ENCODE measurements around the gene XRN2. TPM values are rescaled to one million over a fixed set of nuclear protein-coding genes. Genes with fewer than 3 reads are reported as not detected.

XRN2 gene
- total and polyA plus RNA-seq, 2 of the 13 experiments (the other 11 are each of a cell fraction or from before 2014, with no cell fraction given), result 90.3 to 171 TPM

DNA sequence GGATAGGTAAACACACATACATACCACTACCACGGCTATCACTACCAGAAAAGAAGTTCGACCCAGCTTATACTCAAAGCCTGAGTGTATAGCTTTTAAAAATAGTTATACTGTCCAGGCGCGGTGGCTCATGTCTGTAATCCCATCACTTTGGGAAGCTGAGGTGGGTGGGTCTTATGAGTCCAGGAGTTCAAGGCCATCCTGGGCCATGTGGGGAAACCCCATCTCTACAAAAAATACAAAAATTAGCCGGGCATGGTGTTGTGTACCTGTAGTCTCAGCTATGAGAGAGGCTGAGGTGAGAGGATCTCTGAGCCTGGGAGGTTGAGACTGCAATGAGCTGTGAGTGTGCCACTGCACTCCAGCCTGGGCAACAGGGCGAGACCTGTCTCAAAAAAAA lies 61.3 kb downstream of the XRN2 start (continued):
- TF ChIP-seq, protein P1, sequence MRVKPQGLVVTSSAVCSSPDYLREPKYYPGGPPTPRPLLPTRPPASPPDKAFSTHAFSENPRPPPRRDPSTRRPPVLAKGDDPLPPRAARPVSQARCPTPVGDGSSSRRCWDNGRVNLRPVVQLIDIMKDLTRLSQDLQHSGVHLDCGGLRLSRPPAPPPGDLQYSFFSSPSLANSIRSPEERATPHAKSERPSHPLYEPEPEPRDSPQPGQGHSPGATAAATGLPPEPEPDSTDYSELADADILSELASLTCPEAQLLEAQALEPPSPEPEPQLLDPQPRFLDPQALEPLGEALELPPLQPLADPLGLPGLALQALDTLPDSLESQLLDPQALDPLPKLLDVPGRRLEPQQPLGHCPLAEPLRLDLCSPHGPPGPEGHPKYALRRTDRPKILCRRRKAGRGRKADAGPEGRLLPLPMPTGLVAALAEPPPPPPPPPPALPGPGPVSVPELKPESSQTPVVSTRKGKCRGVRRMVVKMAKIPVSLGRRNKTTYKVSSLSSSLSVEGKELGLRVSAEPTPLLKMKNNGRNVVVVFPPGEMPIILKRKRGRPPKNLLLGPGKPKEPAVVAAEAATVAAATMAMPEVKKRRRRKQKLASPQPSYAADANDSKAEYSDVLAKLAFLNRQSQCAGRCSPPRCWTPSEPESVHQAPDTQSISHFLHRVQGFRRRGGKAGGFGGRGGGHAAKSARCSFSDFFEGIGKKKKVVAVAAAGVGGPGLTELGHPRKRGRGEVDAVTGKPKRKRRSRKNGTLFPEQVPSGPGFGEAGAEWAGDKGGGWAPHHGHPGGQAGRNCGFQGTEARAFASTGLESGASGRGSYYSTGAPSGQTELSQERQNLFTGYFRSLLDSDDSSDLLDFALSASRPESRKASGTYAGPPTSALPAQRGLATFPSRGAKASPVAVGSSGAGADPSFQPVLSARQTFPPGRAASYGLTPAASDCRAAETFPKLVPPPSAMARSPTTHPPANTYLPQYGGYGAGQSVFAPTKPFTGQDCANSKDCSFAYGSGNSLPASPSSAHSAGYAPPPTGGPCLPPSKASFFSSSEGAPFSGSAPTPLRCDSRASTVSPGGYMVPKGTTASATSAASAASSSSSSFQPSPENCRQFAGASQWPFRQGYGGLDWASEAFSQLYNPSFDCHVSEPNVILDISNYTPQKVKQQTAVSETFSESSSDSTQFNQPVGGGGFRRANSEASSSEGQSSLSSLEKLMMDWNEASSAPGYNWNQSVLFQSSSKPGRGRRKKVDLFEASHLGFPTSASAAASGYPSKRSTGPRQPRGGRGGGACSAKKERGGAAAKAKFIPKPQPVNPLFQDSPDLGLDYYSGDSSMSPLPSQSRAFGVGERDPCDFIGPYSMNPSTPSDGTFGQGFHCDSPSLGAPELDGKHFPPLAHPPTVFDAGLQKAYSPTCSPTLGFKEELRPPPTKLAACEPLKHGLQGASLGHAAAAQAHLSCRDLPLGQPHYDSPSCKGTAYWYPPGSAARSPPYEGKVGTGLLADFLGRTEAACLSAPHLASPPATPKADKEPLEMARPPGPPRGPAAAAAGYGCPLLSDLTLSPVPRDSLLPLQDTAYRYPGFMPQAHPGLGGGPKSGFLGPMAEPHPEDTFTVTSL (CRISPR knock-in tag; IDR thresholded peaks at IDR 0.05; ENCODE audit: borderline replicate concordance), result peak; percentile 49; the same call in 1 of the 2 replicates
- TF ChIP-seq HOXA3 (CRISPR knock-in tag; IDR thresholded peaks at IDR 0.05), result peak; percentile 26; the same call in 1 of the 2 replicates
- no peak for TF ChIP-seq CEBPG (CRISPR knock-in tag; IDR thresholded peaks at IDR 0.05)
- TF ChIP-seq NRL (CRISPR knock-in tag; IDR thresholded peaks at IDR 0.05; ENCODE audit: borderline replicate concordance), result no peak
- TF ChIP-seq, protein P2, sequence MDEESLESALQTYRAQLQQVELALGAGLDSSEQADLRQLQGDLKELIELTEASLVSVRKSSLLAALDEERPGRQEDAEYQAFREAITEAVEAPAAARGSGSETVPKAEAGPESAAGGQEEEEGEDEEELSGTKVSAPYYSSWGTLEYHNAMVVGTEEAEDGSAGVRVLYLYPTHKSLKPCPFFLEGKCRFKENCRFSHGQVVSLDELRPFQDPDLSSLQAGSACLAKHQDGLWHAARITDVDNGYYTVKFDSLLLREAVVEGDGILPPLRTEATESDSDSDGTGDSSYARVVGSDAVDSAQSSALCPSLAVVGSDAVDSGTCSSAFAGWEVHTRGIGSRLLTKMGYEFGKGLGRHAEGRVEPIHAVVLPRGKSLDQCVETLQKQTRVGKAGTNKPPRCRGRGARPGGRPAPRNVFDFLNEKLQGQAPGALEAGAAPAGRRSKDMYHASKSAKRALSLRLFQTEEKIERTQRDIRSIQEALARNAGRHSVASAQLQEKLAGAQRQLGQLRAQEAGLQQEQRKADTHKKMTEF (CRISPR knock-in tag; IDR thresholded peaks at IDR 0.05), result no peak
- TF ChIP-seq PAF1 (CRISPR knock-in tag; IDR thresholded peaks at IDR 0.05), result no peak
- TF ChIP-seq TSC22D2 (CRISPR knock-in tag; IDR thresholded peaks at IDR 0.05; ENCODE audit: borderline replicate concordance), result no peak
- peak; percentile 40; the same call in 1 of the 2 replicates for TF ChIP-seq TBX2 (CRISPR knock-in tag; IDR thresholded peaks at IDR 0.05; ENCODE audit: borderline replicate concordance)
- 0 out of 2 replicates have a peak, but pooled peaks have one; percentile 49 for TF ChIP-seq RELA (CRISPR knock-in tag; IDR thresholded peaks at IDR 0.05)
- TF ChIP-seq ZNF768 (CRISPR knock-in tag; IDR thresholded peaks at IDR 0.05), result no peak
- TF ChIP-seq ZNF644 (CRISPR knock-in tag; IDR thresholded peaks at IDR 0.05; ENCODE audit: low read depth), result peak; percentile 74
- TF ChIP-seq MAZ (IDR thresholded peaks at IDR 0.05; ENCODE audit: borderline replicate concordance, low read depth, low read length), result no peak
- TF ChIP-seq MAZ (CRISPR knock-in tag; IDR thresholded peaks at IDR 0.05; ENCODE audit: low read depth), result no peak

Measured in HepG2 (cell line).